ENCODE data around the gene PNPLA5. TPM values are rescaled to one million over a fixed set of nuclear protein-coding genes. Genes with fewer than 3 reads are reported as not detected.

The PNPLA5 gene
- total RNA-seq, 1 experiment from 2014 or later, result 5.3 TPM

- TF ChIP-seq, protein P1, sequence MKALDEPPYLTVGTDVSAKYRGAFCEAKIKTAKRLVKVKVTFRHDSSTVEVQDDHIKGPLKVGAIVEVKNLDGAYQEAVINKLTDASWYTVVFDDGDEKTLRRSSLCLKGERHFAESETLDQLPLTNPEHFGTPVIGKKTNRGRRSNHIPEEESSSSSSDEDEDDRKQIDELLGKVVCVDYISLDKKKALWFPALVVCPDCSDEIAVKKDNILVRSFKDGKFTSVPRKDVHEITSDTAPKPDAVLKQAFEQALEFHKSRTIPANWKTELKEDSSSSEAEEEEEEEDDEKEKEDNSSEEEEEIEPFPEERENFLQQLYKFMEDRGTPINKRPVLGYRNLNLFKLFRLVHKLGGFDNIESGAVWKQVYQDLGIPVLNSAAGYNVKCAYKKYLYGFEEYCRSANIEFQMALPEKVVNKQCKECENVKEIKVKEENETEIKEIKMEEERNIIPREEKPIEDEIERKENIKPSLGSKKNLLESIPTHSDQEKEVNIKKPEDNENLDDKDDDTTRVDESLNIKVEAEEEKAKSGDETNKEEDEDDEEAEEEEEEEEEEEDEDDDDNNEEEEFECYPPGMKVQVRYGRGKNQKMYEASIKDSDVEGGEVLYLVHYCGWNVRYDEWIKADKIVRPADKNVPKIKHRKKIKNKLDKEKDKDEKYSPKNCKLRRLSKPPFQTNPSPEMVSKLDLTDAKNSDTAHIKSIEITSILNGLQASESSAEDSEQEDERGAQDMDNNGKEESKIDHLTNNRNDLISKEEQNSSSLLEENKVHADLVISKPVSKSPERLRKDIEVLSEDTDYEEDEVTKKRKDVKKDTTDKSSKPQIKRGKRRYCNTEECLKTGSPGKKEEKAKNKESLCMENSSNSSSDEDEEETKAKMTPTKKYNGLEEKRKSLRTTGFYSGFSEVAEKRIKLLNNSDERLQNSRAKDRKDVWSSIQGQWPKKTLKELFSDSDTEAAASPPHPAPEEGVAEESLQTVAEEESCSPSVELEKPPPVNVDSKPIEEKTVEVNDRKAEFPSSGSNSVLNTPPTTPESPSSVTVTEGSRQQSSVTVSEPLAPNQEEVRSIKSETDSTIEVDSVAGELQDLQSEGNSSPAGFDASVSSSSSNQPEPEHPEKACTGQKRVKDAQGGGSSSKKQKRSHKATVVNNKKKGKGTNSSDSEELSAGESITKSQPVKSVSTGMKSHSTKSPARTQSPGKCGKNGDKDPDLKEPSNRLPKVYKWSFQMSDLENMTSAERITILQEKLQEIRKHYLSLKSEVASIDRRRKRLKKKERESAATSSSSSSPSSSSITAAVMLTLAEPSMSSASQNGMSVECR (CRISPR knock-in tag; IDR thresholded peaks at IDR 0.05; ENCODE audit: borderline replicate concordance), result no peak
- TF ChIP-seq JUN (CRISPR knock-in tag; IDR thresholded peaks at IDR 0.05), result no peak
- no peak for TF ChIP-seq PRRX2 (CRISPR knock-in tag; IDR thresholded peaks at IDR 0.05)
- no peak for TF ChIP-seq OVOL2 (CRISPR knock-in tag; IDR thresholded peaks at IDR 0.05; ENCODE audit: borderline replicate concordance)
- TF ChIP-seq GTF2I (CRISPR knock-in tag; conservative IDR thresholded peaks at IDR 0.05), result no peak
- TF ChIP-seq E2F5 (CRISPR knock-in tag; IDR thresholded peaks at IDR 0.05), result no peak
- TF ChIP-seq ZNF671 (CRISPR knock-in tag; IDR thresholded peaks at IDR 0.05), result no peak
These were observed 2.5 kb downstream of the PNPLA5 start (continued) for GRCh38 chr22:43889201-43889859.

DNA sequence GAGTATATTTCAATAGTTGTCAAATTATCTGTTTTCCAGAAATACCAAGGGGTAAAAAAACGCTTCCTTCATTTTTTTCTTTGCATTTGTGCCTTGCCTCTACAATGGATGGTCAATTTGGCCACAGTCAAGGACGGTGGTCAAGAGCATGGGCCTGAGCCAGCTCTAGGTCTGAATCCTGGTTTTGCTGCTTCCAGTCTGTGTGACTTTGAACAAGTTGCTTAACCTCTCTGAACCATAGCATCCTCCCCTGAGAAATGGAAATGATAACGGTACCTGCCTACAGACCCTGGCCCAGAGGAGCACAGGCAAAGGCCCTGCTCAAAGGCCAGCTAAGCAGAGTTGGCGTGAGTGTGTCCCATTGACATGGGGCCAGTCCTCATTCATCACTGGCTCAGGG, 3.1 kb downstream of the PNPLA5 start:
- Mint-ChIP-seq H3K4me1 (peaks cover 4% of the 10 kb centered on the region), H3K27ac (no peak overlapping the region), H3K36me3 (no peaks in the 10 kb centered on the region; the same call in 1 of the 2 replicates), H3K4me3 (no peak overlapping the region), H3K27me3 (ENCODE audit: low read depth) (peaks cover 12% of the 10 kb centered on the region), H3K9me3 (no peaks in the 10 kb centered on the region)
- DNase-seq (ENCODE audit: low spot score) (no peak), ATAC-seq (no peak)
- TF ChIP-seq NFYB (CRISPR knock-in tag; conservative IDR thresholded peaks at IDR 0.05; ENCODE audit: low read depth) (no peak), ZNF671 (CRISPR knock-in tag; IDR thresholded peaks at IDR 0.05) (no peak), ELF4 (CRISPR knock-in tag; IDR thresholded peaks at IDR 0.05; ENCODE audit: low read depth) (no peak), FOXK1 (CRISPR knock-in tag; IDR thresholded peaks at IDR 0.05) (no peak), CDX4 (CRISPR knock-in tag; IDR thresholded peaks at IDR 0.05; ENCODE audit: borderline replicate concordance) (no peak), ERG (CRISPR knock-in tag; IDR thresholded peaks at IDR 0.05) (no peak), TEAD1 (CRISPR knock-in tag; IDR thresholded peaks at IDR 0.05) (no peak), ZNF263 (CRISPR knock-in tag; IDR thresholded peaks at IDR 0.05; ENCODE audit: low read depth) (no peak), ZMAT4 (CRISPR knock-in tag; IDR thresholded peaks at IDR 0.05) (no peak), ATF1 (CRISPR knock-in tag; IDR thresholded peaks at IDR 0.05) (no peak), CREM (CRISPR knock-in tag; IDR thresholded peaks at IDR 0.05) (no peak), ZNF416 (CRISPR knock-in tag; IDR thresholded peaks at IDR 0.05) (no peak), IRF2 (CRISPR knock-in tag; IDR thresholded peaks at IDR 0.05; ENCODE audit: borderline replicate concordance, low read depth) (no peak), PRDM15 (CRISPR knock-in tag; IDR thresholded peaks at IDR 0.05) (no peak)
- TF ChIP-seq, protein P2, sequence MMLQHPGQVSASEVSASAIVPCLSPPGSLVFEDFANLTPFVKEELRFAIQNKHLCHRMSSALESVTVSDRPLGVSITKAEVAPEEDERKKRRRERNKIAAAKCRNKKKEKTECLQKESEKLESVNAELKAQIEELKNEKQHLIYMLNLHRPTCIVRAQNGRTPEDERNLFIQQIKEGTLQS (CRISPR knock-in tag; conservative IDR thresholded peaks at IDR 0.05), result no peak
- TF ChIP-seq, protein P3, sequence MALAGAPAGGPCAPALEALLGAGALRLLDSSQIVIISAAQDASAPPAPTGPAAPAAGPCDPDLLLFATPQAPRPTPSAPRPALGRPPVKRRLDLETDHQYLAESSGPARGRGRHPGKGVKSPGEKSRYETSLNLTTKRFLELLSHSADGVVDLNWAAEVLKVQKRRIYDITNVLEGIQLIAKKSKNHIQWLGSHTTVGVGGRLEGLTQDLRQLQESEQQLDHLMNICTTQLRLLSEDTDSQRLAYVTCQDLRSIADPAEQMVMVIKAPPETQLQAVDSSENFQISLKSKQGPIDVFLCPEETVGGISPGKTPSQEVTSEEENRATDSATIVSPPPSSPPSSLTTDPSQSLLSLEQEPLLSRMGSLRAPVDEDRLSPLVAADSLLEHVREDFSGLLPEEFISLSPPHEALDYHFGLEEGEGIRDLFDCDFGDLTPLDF (CRISPR knock-in tag; IDR thresholded peaks at IDR 0.05), result no peak
- ChIA-PET POLR2A (no interaction called here), CTCF (interaction anchor here (2.0 kb wide), 1 partner anchor 57 kb away, joined by 7 read pairs; no protein-coding TSS in a partner anchor)
